MM.1S (cell line): Measurements from ENCODE around the gene IL23R.

Experiments used
- DNase-seq: peaks from one replicate; pipeline ENCODE4 v3.0.0-alpha.2; 2015
- H2AFZ ChIP-seq: fragments of 300-600 bp; sonication (generic); 2 replicates; pipeline ENCODE4 v1.6.0; 2016; ENCODE audit warnings: antibody characterized with exemption, low read length
- H3F3A ChIP-seq: fragments of 300-600 bp; sonication (generic); 2 replicates; pipeline ENCODE4 v1.6.1; 2016; ENCODE audit warnings: mild to moderate bottlenecking, antibody characterized with exemption, low read length, moderate library complexity, mixed read lengths; ENCODE audit not compliant: insufficient read depth
- H3K27ac ChIP-seq: fragments of 300-600 bp; sonication (generic); 2 replicates; pipeline ENCODE4 v1.5.1; 2016; ENCODE audit warnings: mild to moderate bottlenecking, low read length
- H3K27me3 ChIP-seq: fragments of 300-600 bp; sonication (generic); replicated peaks from 2 replicates; pipeline ENCODE4 v1.6.0; 2016; ENCODE audit warnings: low read length; ENCODE audit not compliant: insufficient read depth
- H3K36me3 ChIP-seq: fragments of 300-600 bp; sonication (generic); replicated peaks from 2 replicates; pipeline ENCODE4 v1.6.1; 2016; ENCODE audit warnings: mild to moderate bottlenecking, low read length, mixed read lengths; ENCODE audit not compliant: insufficient read depth
- H3K4me1 ChIP-seq: fragments of 300-600 bp; sonication (generic); 2 replicates; pipeline ENCODE4 v1.6.1; 2016; ENCODE audit warnings: low read length, mixed read lengths
- H3K4me2 ChIP-seq: fragments of 300-600 bp; sonication (generic); 2 replicates; pipeline ENCODE4 v1.6.0; 2016; ENCODE audit warnings: low read depth, low read length
- H3K4me3 ChIP-seq: fragments of 300-600 bp; sonication (generic); 2 replicates; pipeline ENCODE4 v1.5.1; 2016; ENCODE audit warnings: low read length, mixed read lengths
- H3K79me2 ChIP-seq: fragments of 300-600 bp; sonication (generic); 2 replicates; pipeline ENCODE4 v1.6.1; 2016; ENCODE audit warnings: mixed run types, low read length, mixed read lengths
- H3K9ac ChIP-seq: fragments of 300-600 bp; sonication (generic); 2 replicates; pipeline ENCODE4 v1.6.1; 2016; ENCODE audit warnings: low read length, mixed read lengths
- H3K9me2 ChIP-seq: fragments of 300-600 bp; sonication (generic); replicated peaks from 2 replicates; pipeline ENCODE4 v1.6.1; 2016; ENCODE audit warnings: mild to moderate bottlenecking, low read length, mixed read lengths; ENCODE audit not compliant: insufficient read depth
- H3K9me3 ChIP-seq: fragments of 300-600 bp; sonication (generic); replicated peaks from 2 replicates; pipeline ENCODE4 v1.6.1; 2016; ENCODE audit warnings: mild to moderate bottlenecking, low read length, mixed read lengths; ENCODE audit not compliant: insufficient read depth
- H4K20me1 ChIP-seq: fragments of 300-600 bp; sonication (generic); 2 replicates; pipeline ENCODE4 v1.6.1; 2016; ENCODE audit warnings: mild to moderate bottlenecking, low read length, moderate library complexity, mixed read lengths; ENCODE audit not compliant: insufficient read depth
- EZH2 ChIP-seq: fragments of 300-600 bp; sonication (generic); optimal IDR thresholded peaks from 2 replicates; pipeline ENCODE3; 2017; ENCODE audit warnings: low read depth, mild to moderate bottlenecking, antibody characterized with exemption, low read length, mixed read lengths
- EZH2phosphoT487 ChIP-seq: fragments of 300-600 bp; sonication (generic); IDR thresholded peaks from 2 replicates; pipeline ENCODE4 v1.6.1; 2018; ENCODE audit warnings: antibody characterized with exemption, low read length
- TF ChIP-seq, protein P1 (sequence below): fragments of 300-600 bp; sonication (generic); IDR thresholded peaks from 2 replicates; pipeline ENCODE4 v1.5.1; 2016; ENCODE audit warnings: antibody characterized with exemption, low read length, mixed read lengths

IL23R gene

DNA sequence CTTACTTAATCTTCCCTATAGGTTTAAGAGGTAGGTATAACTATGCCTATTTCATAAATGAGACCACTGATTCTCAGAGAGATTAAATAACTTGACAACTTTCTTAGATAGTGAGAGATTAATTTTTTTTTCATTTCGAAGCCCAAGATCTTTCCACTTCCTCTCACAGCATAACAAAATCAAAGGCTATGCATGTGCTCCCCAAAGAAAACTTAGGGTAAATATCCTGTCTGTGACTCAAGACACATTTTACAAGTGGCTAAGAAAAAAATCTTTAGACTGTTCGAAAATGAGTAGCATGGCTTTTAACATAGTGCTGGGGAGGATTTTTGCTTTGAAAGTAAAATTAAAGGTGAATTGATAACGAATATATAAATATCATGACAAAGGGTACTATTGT lies 23.3 kb upstream of the IL23R start:
- no peak overlapping the region for H3K4me2 ChIP-seq
- no peaks in the 10 kb centered on the region for H3K79me2 ChIP-seq
- H3K36me3 ChIP-seq, result no peaks in the 10 kb centered on the region
- DNase-seq, result no peak
- no peak overlapping the region for H3K27ac ChIP-seq
- H4K20me1 ChIP-seq, result no peaks in the 10 kb centered on the region
- no peaks in the 10 kb centered on the region for H3K9me2 ChIP-seq
- H3K4me3 ChIP-seq, result no peak overlapping the region
- H3K27me3 ChIP-seq, result no peaks in the 10 kb centered on the region
- TF ChIP-seq EZH2phosphoT487 (no peak), EZH2 (no peak)
- TF ChIP-seq, protein P1, sequence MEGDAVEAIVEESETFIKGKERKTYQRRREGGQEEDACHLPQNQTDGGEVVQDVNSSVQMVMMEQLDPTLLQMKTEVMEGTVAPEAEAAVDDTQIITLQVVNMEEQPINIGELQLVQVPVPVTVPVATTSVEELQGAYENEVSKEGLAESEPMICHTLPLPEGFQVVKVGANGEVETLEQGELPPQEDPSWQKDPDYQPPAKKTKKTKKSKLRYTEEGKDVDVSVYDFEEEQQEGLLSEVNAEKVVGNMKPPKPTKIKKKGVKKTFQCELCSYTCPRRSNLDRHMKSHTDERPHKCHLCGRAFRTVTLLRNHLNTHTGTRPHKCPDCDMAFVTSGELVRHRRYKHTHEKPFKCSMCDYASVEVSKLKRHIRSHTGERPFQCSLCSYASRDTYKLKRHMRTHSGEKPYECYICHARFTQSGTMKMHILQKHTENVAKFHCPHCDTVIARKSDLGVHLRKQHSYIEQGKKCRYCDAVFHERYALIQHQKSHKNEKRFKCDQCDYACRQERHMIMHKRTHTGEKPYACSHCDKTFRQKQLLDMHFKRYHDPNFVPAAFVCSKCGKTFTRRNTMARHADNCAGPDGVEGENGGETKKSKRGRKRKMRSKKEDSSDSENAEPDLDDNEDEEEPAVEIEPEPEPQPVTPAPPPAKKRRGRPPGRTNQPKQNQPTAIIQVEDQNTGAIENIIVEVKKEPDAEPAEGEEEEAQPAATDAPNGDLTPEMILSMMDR, result no peak
- no peak overlapping the region for H3K9ac ChIP-seq
- no peak overlapping the region for H2AFZ ChIP-seq
- H3K9me3 ChIP-seq, result no peaks in the 10 kb centered on the region
- H3F3A ChIP-seq, result no peaks in the 10 kb centered on the region
- H3K4me1 ChIP-seq, result no peaks in the 10 kb centered on the region

GRCh38 chr1:67143966-67144365 lies 22.3 kb upstream of the IL23R start:
- Histone ChIP-seq H2AFZ (no peak overlapping the region), H3K27ac (no peak overlapping the region), H3K4me3 (no peak overlapping the region), H3K4me2 (no peak overlapping the region), H3K27me3 (no peaks in the 10 kb centered on the region), H3K4me1 (peaks cover 3% of the 10 kb centered on the region; the same call in 1 of the 2 replicates), H3K79me2 (no peaks in the 10 kb centered on the region), H3K9ac (no peak overlapping the region), H3K9me2 (no peaks in the 10 kb centered on the region), H4K20me1 (no peaks in the 10 kb centered on the region), H3K36me3 (no peaks in the 10 kb centered on the region), H3F3A (no peaks in the 10 kb centered on the region), H3K9me3 (no peaks in the 10 kb centered on the region)
- DNase-seq, result no peak
- TF ChIP-seq EZH2phosphoT487 (no peak), EZH2 (no peak)
- TF ChIP-seq, protein P1, result no peak

DNA sequence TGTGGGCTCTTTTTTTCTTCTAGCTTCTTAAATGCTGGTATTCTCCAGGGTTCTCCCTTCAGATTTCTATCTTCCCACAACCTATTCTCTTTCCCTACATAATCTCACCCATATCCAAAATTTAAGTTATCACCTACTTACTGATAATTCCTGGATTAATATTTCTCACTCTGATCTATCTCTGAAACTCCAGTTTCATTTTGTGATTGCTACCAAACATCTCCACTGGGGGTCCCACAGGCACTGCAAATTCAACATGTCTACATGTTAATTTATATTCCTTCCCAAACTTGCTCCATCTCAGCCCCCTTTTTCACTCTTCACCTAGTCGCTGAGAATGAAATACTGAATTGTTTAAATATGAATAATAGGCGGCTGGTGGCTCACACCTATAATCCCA lies 21.6 kb upstream of the IL23R start:
- H3K9ac ChIP-seq, result no peak overlapping the region
- no peaks in the 10 kb centered on the region for H4K20me1 ChIP-seq
- no peaks in the 10 kb centered on the region for H3K9me2 ChIP-seq
- H3K4me1 ChIP-seq, result peaks cover 4% of the 10 kb centered on the region; the same call in 1 of the 2 replicates
- H3K9me3 ChIP-seq, result no peaks in the 10 kb centered on the region
- H3K27me3 ChIP-seq, result no peaks in the 10 kb centered on the region
- no peak overlapping the region for H2AFZ ChIP-seq
- H3F3A ChIP-seq, result no peaks in the 10 kb centered on the region
- no peak overlapping the region for H3K4me2 ChIP-seq
- no peak overlapping the region for H3K27ac ChIP-seq
- TF ChIP-seq EZH2phosphoT487, result no peak
- TF ChIP-seq, protein P1, result peak; percentile 26; the same call in 1 of the 2 replicates
- DNase-seq, result no peak
- no peaks in the 10 kb centered on the region for H3K36me3 ChIP-seq
- H3K79me2 ChIP-seq, result no peaks in the 10 kb centered on the region
- no peak overlapping the region for H3K4me3 ChIP-seq
